Cardiac muscle cell (in vitro differentiated cells and primary cell): ENCODE measurements around the gene SOBP. TPM values are rescaled to one million over a fixed set of nuclear protein-coding genes. Genes with fewer than 3 reads are reported as not detected.

Experiments used
- DNase-seq, 2 donors: peaks; one replicate each; pipeline versions ENCODE4 v3.0.0 to v3.0.0-alpha.2; 2010 to 2017; ENCODE audit warnings: low read depth in 1 of 2, low spot score in 1 of 2
- H3K27ac ChIP-seq: fragments of 200-600 bp; sonication (generic); 2 replicates; pipeline ENCODE4 v1.5.1; 2016
- H3K27me3 ChIP-seq: fragments of 200-600 bp; sonication (generic); 2 replicates; pipeline ENCODE4 v1.6.0; 2016; ENCODE audit warnings: control low read depth
- H3K36me3 ChIP-seq: fragments of 200-600 bp; sonication (generic); 2 replicates; pipeline ENCODE4 v1.5.1; 2016; ENCODE audit warnings: control low read depth
- H3K4me1 ChIP-seq: fragments of 200-600 bp; sonication (generic); 2 replicates; pipeline ENCODE4 v1.8.1; 2017; ENCODE audit warnings: low read depth, mild to moderate bottlenecking, mixed run types
- H3K4me3 ChIP-seq: fragments of 200-600 bp; sonication (generic); 2 replicates; pipeline ENCODE4 v1.5.1; 2016; ENCODE audit warnings: mild to moderate bottlenecking
- H3K9me3 ChIP-seq: fragments of 200-600 bp; sonication (generic); 2 replicates; pipeline ENCODE4 v1.5.1; 2017; ENCODE audit warnings: low read depth, mild to moderate bottlenecking, control low read depth
- polyA plus RNA-seq: library from polyadenylated mRNA; unstranded; fragments of >200 nt; fragmentation: Nextera tagmentation; extraction: Ambion mirVana; gene quantifications from 2 replicates; pipeline ENCODE4 v1.2.1, GENCODE V29; 2016
- total RNA-seq: library from RNA; depleted of rRNA; stranded (reverse); fragments of >200 nt; gene quantifications from 2 replicates; pipeline ENCODE4 v1.2.3, GENCODE V29; 2016
- TF ChIP-seq, protein P1 (sequence below): IDR thresholded peaks from 2 replicates; pipeline ENCODE4 v1.5.1; 2012; ENCODE audit warnings: low read depth, mild to moderate bottlenecking, low read length

SOBP gene
- total and polyA plus RNA-seq, 2 experiments from 2014 or later = 27.5 to 30.8 TPM

DNA sequence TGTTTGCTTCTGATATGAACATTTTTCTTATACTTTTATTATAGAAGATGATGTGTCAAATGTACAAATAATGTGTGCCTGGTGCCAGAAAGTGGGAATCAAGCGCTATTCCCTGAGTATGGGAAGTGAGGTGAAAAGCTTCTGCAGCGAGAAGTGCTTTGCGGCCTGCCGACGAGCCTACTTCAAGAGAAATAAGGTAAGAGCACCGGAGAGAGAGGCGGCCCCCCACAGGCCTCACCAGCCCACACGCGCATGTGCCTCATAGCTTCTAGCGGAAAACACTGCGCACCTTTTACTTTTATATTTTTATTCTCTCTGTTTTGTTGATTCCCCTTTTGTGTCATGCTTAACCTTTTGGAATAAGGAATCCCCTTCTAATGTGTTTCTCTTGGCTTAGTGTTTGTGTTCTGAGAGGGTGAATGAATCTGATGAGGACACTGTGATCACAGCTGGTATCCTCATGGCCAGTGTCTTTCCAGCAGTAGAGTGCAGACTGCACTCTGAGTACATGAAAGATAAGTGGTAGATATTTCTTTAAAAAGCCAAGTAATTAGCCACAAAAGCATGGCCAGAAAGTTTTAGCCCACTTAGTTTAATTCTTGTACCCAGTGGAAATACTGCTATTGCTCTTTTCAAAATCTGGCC lies 43.6 kb downstream of the SOBP start:
- H3K4me3 ChIP-seq = no peak overlapping the region
- DNase-seq = no peak
- peaks cover 51% of the 10 kb centered on the region for H3K4me1 ChIP-seq
- TF ChIP-seq, protein P1, sequence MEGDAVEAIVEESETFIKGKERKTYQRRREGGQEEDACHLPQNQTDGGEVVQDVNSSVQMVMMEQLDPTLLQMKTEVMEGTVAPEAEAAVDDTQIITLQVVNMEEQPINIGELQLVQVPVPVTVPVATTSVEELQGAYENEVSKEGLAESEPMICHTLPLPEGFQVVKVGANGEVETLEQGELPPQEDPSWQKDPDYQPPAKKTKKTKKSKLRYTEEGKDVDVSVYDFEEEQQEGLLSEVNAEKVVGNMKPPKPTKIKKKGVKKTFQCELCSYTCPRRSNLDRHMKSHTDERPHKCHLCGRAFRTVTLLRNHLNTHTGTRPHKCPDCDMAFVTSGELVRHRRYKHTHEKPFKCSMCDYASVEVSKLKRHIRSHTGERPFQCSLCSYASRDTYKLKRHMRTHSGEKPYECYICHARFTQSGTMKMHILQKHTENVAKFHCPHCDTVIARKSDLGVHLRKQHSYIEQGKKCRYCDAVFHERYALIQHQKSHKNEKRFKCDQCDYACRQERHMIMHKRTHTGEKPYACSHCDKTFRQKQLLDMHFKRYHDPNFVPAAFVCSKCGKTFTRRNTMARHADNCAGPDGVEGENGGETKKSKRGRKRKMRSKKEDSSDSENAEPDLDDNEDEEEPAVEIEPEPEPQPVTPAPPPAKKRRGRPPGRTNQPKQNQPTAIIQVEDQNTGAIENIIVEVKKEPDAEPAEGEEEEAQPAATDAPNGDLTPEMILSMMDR = no peak
- H3K9me3 ChIP-seq = no peaks in the 10 kb centered on the region
- H3K36me3 ChIP-seq = no peaks in the 10 kb centered on the region
- H3K27ac ChIP-seq = peak overlapping the region; percentile 92
- H3K27me3 ChIP-seq = no peaks in the 10 kb centered on the region

DNA sequence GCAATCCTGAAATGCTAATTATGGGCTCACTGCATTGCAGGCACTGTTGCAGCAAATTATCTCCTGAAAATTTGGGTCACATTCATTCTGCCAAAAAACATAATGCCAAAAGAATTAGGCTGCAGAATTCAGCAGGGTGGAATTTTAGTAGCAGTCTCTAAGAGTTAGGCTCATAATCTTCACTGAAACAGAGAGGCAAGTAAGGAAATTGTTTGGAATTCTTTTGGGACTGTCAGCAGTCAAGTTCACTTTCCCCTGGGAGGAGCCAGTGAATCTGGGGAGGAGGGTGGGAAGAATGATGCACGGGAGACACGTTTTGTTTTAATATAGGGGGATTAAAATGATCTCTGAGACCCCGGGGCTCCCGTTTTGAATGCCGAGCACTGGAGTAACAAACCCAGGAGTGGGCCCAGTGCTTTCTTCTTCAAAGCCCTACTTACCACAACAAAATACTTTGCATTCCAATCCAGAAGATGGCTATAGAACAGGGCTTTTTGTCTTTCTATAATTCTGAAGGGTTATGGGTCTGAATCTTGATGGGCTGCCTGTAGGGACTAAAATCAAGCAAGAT lies 44.7 kb downstream of the SOBP start:
- Histone ChIP-seq H3K36me3 (no peaks in the 10 kb centered on the region), H3K9me3 (no peaks in the 10 kb centered on the region), H3K27me3 (no peaks in the 10 kb centered on the region), H3K4me1 (peaks cover 54% of the 10 kb centered on the region), H3K4me3 (no peak overlapping the region), H3K27ac (peak overlapping the region; percentile 92)
- DNase-seq = no peak
- TF ChIP-seq, protein P1 = no peak

DNA sequence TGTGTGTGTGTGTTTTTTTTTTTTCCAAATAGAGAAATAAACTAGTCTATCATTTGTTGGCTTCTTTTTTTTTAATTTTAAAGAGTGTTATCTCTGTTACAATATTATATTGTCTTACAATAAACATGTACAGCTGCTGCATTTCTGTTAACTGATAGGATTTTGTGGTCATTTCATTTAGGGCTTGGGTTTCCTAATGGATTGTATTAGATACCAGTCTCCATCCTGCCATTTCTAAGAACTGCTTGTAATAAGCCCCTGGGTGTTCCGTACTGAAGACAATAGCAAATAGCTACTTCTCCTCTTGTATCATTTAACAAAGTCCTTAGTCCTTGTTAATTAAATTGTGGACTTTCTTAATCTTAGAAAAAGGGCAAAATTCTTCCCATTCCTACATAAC lies 45.7 kb downstream of the SOBP start:
- Histone ChIP-seq H3K9me3 (no peaks in the 10 kb centered on the region), H3K36me3 (no peaks in the 10 kb centered on the region), H3K27ac (peak overlapping the region; percentile 92), H3K27me3 (no peaks in the 10 kb centered on the region), H3K4me1 (peaks cover 64% of the 10 kb centered on the region), H3K4me3 (no peak overlapping the region)
- TF ChIP-seq, protein P1 = no peak
- no peak for DNase-seq

DNA sequence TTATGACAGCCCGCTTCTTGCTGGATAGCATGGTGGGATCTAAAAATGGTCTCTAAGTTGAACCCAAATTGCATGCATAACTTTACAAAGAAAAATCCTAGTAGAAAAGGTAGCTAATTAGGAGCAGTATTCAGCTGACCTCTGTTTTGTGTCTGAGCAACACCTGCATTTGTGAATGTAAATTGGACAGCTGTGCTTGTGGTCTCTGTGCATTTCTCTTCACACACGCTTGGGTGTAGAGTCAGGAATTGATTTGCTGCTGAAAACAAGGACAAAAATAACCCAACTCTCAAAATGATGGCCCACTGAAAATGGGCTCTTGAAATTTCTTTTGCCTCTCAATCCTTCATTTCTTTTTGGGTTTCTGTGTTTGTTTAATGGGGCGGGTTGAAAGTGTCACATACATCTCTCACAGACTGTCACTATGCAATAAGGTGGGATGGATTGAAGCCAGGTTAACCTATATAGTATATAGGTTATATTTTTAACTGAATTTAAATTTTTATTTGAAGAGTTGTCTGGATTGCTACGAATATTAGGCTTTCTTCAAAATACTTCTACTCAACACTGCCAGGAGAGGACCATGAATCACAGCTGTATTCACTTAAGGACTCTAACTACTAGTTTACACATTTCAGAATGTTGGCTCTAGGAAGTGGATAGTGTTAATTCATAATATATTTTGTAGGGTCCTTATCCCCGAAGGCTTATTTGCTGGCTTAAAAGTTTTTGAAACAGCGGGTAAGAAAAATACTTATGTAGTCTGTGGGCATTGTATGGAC lies 46.5 kb downstream of the SOBP start:
- DNase-seq = peak in 1 of 2 donors; percentile 83
- Histone ChIP-seq H3K4me3 (no peak overlapping the region), H3K27me3 (no peaks in the 10 kb centered on the region), H3K9me3 (no peaks in the 10 kb centered on the region), H3K27ac (peak overlapping the region; percentile 92), H3K36me3 (no peaks in the 10 kb centered on the region), H3K4me1 (peaks cover 68% of the 10 kb centered on the region)
- TF ChIP-seq, protein P1 = no peak

DNA sequence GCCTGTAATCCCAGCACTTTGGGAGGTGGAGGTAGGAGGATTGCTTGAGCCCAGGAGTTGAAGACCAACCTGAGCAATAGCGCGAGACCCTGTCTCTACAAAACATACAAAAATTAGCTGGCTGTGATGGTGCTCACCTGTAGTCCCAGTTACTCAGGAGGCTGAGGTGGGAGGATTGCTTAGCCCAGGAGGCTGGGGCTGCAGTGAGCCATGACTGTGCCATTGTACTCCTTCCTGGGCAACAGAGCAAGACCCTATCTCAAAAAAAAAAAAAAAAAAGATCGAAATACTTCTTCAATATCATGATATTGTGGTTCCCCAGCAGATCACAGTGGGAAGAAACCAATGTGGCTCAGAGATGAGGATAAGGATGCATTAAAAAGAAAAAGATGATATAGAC lies 47.6 kb downstream of the SOBP start:
- no peak for DNase-seq
- Histone ChIP-seq H3K4me1 (peaks cover 79% of the 10 kb centered on the region), H3K4me3 (no peak overlapping the region), H3K9me3 (no peaks in the 10 kb centered on the region), H3K36me3 (no peaks in the 10 kb centered on the region), H3K27me3 (no peaks in the 10 kb centered on the region), H3K27ac (peak overlapping the region; percentile 92)
- TF ChIP-seq, protein P1 = no peak
